Astrocyte (in vitro differentiated cells and primary cell): ENCODE results near the gene SOX14. TPM values are rescaled to one million over a fixed set of nuclear protein-coding genes. Genes with fewer than 3 reads are reported as not detected.

Experiments used
- DNase-seq: peaks from one replicate; pipeline ENCODE4 v3.0.0-alpha.2; 2010; ENCODE audit warnings: low read depth
- FAIRE-seq: peaks from 2 replicates; lab custom pipeline; 2011; peaks lifted over from hg19 to GRCh38; lab: Jason Lieb, UNC
- H2AFZ ChIP-seq: 2 replicates; pipeline ENCODE4 v1.6.0; 2012; ENCODE audit warnings: low read depth, low read length, inconsistent platforms
- H3K27ac ChIP-seq: 2 replicates; pipeline ENCODE4 v1.5.1; 2011; ENCODE audit warnings: low read depth, low read length, inconsistent platforms
- H3K27me3 ChIP-seq: 2 replicates; pipeline ENCODE4 v1.6.0; 2011; ENCODE audit warnings: low read length, inconsistent platforms; ENCODE audit not compliant: insufficient read depth
- H3K36me3 ChIP-seq: 2 replicates; pipeline ENCODE4 v1.5.1; 2011; ENCODE audit warnings: low read length, inconsistent platforms; ENCODE audit not compliant: insufficient read depth
- H3K4me1 ChIP-seq: 2 replicates; pipeline ENCODE4 v1.5.1; 2011; ENCODE audit warnings: low read length, inconsistent platforms; ENCODE audit not compliant: insufficient read depth
- H3K4me2 ChIP-seq: 2 replicates; pipeline ENCODE4 v1.6.0; 2012; ENCODE audit warnings: low read length, inconsistent platforms
- H3K4me3 ChIP-seq: 2 replicates; pipeline ENCODE4 v1.5.1; 2011; ENCODE audit warnings: low read depth, mild to moderate bottlenecking, low read length, inconsistent platforms; ENCODE audit not compliant: insufficient read depth
- H3K79me2 ChIP-seq: 2 replicates; pipeline ENCODE4 v1.6.0; 2012; ENCODE audit warnings: mild to moderate bottlenecking, low read length, inconsistent platforms; ENCODE audit not compliant: insufficient read depth
- H3K9ac ChIP-seq: 2 replicates; pipeline ENCODE4 v1.6.0; 2012; ENCODE audit warnings: mild to moderate bottlenecking, low read length, inconsistent platforms
- H3K9me3 ChIP-seq: 2 replicates; pipeline ENCODE4 v1.5.1; 2012; ENCODE audit warnings: low read depth, mild to moderate bottlenecking, low read length, inconsistent platforms; ENCODE audit not compliant: insufficient read depth
- H4K20me1 ChIP-seq: 2 replicates; pipeline ENCODE4 v1.6.0; 2012; ENCODE audit warnings: low read length, inconsistent platforms; ENCODE audit not compliant: insufficient read depth
- H3K27ac Mint-ChIP-seq: one replicate; pipeline ENCODE4 v1.8.0; 2021; ENCODE audit warnings: mild to moderate bottlenecking, mixed read lengths; ENCODE audit not compliant: unreplicated experiment
- H3K27me3 Mint-ChIP-seq: one replicate; pipeline ENCODE4 v1.8.0; 2021; ENCODE audit warnings: low read depth, mixed read lengths; ENCODE audit not compliant: unreplicated experiment
- H3K36me3 Mint-ChIP-seq: one replicate; pipeline ENCODE4 v1.8.0; 2021; ENCODE audit warnings: low read depth, mixed read lengths; ENCODE audit not compliant: unreplicated experiment
- H3K4me1 Mint-ChIP-seq: one replicate; pipeline ENCODE4 v1.8.0; 2021; ENCODE audit warnings: low read depth, mixed read lengths; ENCODE audit not compliant: unreplicated experiment
- H3K4me3 Mint-ChIP-seq: one replicate; pipeline ENCODE4 v1.8.0; 2021; ENCODE audit warnings: mild to moderate bottlenecking, moderate library complexity, mixed read lengths; ENCODE audit not compliant: unreplicated experiment
- H3K9me3 Mint-ChIP-seq: one replicate; pipeline ENCODE4 v1.8.0; 2021; ENCODE audit warnings: mild to moderate bottlenecking, mixed read lengths; ENCODE audit not compliant: unreplicated experiment
- CTCF ChIP-seq: IDR thresholded peaks from 2 replicates; pipeline ENCODE4 v1.5.1; 2011; ENCODE audit warnings: low read depth, mild to moderate bottlenecking, inconsistent platforms, low read length, moderate library complexity; ENCODE audit not compliant: insufficient read depth
- EZH2 ChIP-seq: IDR thresholded peaks from 2 replicates; pipeline ENCODE4 v1.6.1; 2012; ENCODE audit warnings: mild to moderate bottlenecking, low read length, inconsistent platforms; ENCODE audit not compliant: insufficient read depth
- total RNA-seq: library from RNA; stranded (reverse); gene quantifications from 2 replicates; pipeline ENCODE4 v1.2.1, GENCODE V29; 2021

The SOX14 gene
- total RNA-seq, 1 donor from 2014 or later: 0.09 TPM

DNA sequence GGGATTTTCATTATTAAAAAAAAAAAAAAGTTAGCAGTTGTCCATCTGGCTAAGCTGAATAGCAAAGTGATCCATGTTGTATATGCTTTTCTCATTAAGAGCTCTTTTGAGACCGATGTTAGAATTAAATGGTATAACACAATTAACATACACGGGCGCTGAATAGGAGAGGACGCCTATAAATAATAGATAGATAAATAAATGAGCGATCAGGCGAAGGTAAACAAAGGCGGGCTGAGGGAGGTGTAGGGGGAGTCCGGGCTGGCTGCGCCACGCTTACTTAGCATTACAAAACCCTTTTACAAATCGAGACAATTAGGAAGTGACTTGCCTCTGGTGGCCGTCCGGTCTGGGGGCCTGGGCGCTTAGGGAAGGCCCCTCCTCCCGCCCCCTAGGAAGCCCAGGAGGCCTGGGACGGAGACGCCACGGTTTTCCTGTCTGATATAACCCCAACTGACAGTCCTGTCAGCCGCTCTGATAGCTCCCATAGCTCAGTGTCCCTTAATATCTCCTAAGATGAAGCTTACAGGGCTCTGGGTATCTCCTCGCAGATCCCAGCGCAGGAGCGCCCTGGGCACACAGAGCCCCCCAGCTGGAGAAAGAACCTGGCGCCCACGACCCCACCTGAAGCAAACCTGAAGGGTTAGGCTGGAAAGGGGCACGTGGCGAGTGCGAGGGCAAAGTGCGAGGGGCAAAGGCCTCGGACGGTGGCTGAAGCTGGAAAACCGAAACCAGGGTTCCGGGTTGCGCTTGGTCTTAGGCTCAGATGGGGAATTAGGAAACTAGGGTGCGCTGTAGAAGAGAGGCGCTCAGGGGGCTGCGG, 3.6 kb downstream of the SOX14 start:
- Mint-ChIP-seq H3K4me1 (peaks cover 3% of the 10 kb centered on the region), H3K4me3 (no peak overlapping the region), H3K27ac (no peak overlapping the region), H3K9me3 (peaks cover 15% of the 10 kb centered on the region), H3K27me3 (peaks cover 93% of the 10 kb centered on the region), H3K36me3 (no peaks in the 10 kb centered on the region)
- Histone ChIP-seq H3K4me3 (no peak overlapping the region), H3K9ac (no peak overlapping the region), H3K4me1 (no peaks in the 10 kb centered on the region), H3K27ac (no peak overlapping the region), H3K79me2 (no peaks in the 10 kb centered on the region), H3K4me2 (peak overlapping the region; percentile 74), H4K20me1 (no peaks in the 10 kb centered on the region), H3K9me3 (peaks cover 2% of the 10 kb centered on the region), H3K27me3 (peaks cover 99% of the 10 kb centered on the region), H2AFZ (no peak overlapping the region), H3K36me3 (no peaks in the 10 kb centered on the region)
- no peak for FAIRE-seq
- TF ChIP-seq EZH2 (no peak), CTCF (no peak)
- DNase-seq: no peak

DNA sequence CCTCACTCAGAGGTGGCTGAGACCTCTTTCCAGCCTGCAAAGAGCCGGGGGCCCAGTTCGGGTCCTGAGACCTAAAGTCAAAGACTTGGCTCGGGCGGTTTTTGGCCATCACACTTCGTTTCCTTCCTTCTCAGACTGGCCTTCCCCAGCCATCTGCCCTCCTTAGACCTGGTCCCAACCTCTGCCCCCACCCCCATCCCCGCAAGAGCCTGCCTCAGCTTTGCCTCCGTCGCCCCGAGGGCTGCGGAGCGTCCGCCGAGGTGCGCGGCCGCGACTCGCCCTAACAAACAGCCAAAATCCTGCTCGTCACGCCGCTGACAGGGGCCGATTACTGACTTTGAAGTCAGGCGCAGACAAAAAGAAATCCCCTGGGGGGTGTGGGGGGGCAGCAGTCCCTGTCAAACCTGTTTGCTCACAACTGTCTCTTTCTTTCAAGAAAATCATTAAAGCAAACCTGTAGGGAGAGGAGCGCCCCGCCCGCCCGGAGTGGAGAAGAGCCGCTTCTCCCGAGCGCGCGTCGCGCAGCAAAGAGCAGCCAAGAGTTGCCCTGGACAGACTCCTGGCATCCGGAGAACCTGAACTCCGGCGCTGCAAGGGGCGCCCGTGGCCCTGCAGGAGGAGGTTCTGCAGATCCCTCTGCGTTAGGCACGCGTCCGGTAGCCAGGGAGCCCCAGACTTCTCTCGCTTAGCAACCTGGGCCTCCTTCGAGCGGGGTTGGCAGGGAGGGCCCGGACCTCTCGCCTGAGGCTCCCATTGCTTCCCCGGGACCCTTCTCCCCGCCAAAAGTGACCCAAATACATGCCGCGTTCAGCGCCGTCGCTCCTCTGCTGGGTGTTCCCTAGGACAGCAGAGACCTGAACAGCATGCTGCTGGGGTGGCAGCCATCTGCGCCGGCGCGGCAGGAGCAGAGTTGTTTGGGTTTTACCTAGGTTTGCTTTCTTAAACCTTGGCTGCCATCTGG, 4.5 kb downstream of the SOX14 start:
- no peaks in the 10 kb centered on the region for H3K4me1 ChIP-seq
- H3K4me1 Mint-ChIP-seq: peaks cover 3% of the 10 kb centered on the region

More for the DNA sequence above, 4.5 kb downstream of the SOX14 start:
- Mint-ChIP-seq H3K27me3 (peaks cover 93% of the 10 kb centered on the region), H3K9me3 (peaks cover 13% of the 10 kb centered on the region), H3K27ac (no peak overlapping the region), H3K4me3 (no peak overlapping the region), H3K36me3 (no peaks in the 10 kb centered on the region)
- Histone ChIP-seq H3K27ac (no peak overlapping the region), H4K20me1 (no peaks in the 10 kb centered on the region), H3K4me2 (peak overlapping the region; percentile 74), H3K4me3 (no peak overlapping the region), H3K9me3 (peaks cover 2% of the 10 kb centered on the region), H3K79me2 (no peaks in the 10 kb centered on the region), H3K36me3 (no peaks in the 10 kb centered on the region), H3K27me3 (peaks cover 99% of the 10 kb centered on the region), H3K9ac (no peak overlapping the region), H2AFZ (no peak overlapping the region)
- FAIRE-seq: no peak
- no peak for DNase-seq
- TF ChIP-seq EZH2 (peak; percentile 80), CTCF (no peak)
